Endothelial cell of umbilical vein (primary cell): ENCODE data around the gene PCID2. TPM values are rescaled to one million over a fixed set of nuclear protein-coding genes. Genes with fewer than 3 reads are reported as not detected.
A peak's percentile ranks its signal among the peaks of the same experiment; 100 is the strongest.

Experiments used
- BruUV-seq: library from RNA; stranded (reverse); fragments of 400-500 nt; replicated peaks from 2 replicates; lab custom pipeline; 2021; lab: Mats Ljungman, UMichigan
- CTCF ChIA-PET: fragments of 300-600, 350-600 bp; sonication (Branson Sonifier 250); formaldehyde crosslinking; loops from one replicate; lab custom pipeline; 2021; ENCODE audit warnings: antibody characterized with exemption, inconsistent platforms; lab: Charles Lee
- POLR2A ChIA-PET: fragments of 300-600, 350-600 bp; sonication (Branson Sonifier 250); formaldehyde crosslinking; loops from one replicate; lab custom pipeline; 2021; ENCODE audit warnings: antibody characterized with exemption, inconsistent platforms; lab: Charles Lee
- DNase-seq: peaks from one replicate; pipeline ENCODE4 v3.0.0-alpha.2; 2011; ENCODE audit warnings: low read depth, low spot score
- FAIRE-seq: peaks from 2 replicates; lab custom pipeline; 2011; peaks lifted over from hg19 to GRCh38; lab: Jason Lieb, UNC
- H2AFZ ChIP-seq: 2 replicates; pipeline ENCODE4 v1.6.0; 2012; ENCODE audit warnings: low read depth, low read length, control low read depth, inconsistent platforms
- H3K27ac ChIP-seq: 2 replicates; pipeline ENCODE4 v1.5.1; 2011; ENCODE audit warnings: low read depth, mild to moderate bottlenecking, control low read depth, low read length, moderate library complexity; ENCODE audit not compliant: insufficient read depth
- H3K27me3 ChIP-seq, 2 experiments: 2 replicates each; pipeline versions ENCODE4 v1.6.0 to v1.6.1; 2011; ENCODE audit warnings: low read length in 2 of 2, mixed read lengths in 1 of 2; ENCODE audit not compliant: control insufficient read depth in 2 of 2, insufficient read depth in 2 of 2
- H3K36me3 ChIP-seq, 2 experiments: 2 replicates in 1 of 2; 3 replicates in 1 of 2; pipeline ENCODE4 v1.5.1; 2011; ENCODE audit warnings: low read length in 2 of 2, mild to moderate bottlenecking in 1 of 2, moderate library complexity in 1 of 2; ENCODE audit not compliant: control insufficient read depth in 2 of 2, insufficient read depth in 2 of 2; ENCODE audit errors: extremely low read depth in 1 of 2
- H3K4me1 ChIP-seq: 3 replicates; pipeline ENCODE4 v1.5.1; 2011; ENCODE audit warnings: mild to moderate bottlenecking, low read length; ENCODE audit not compliant: control insufficient read depth, insufficient read depth; ENCODE audit errors: extremely low read depth
- H3K4me2 ChIP-seq: 2 replicates; pipeline ENCODE4 v1.6.1; 2011; ENCODE audit warnings: low read length, control low read depth, mixed read lengths; ENCODE audit not compliant: insufficient read depth
- H3K4me3 ChIP-seq, 3 experiments: fragments of 200-600 bp in 1 of 3; sonication (generic), shearing (Covaris generic) in 1 of 3; replicated peaks in 1 of 3; 2 replicates each; pipeline ENCODE4 v1.5.1; 2011 to 2016; ENCODE audit warnings: control low read depth in 3 of 3, low read length in 3 of 3, mild to moderate bottlenecking in 2 of 3, inconsistent platforms in 1 of 3, low read depth in 1 of 3, moderate library complexity in 1 of 3; ENCODE audit not compliant: insufficient read depth in 1 of 3
- H3K79me2 ChIP-seq: 2 replicates; pipeline ENCODE4 v1.6.0; 2012; ENCODE audit warnings: low read length, inconsistent platforms; ENCODE audit not compliant: control insufficient read depth, insufficient read depth
- H3K9ac ChIP-seq: replicated peaks from 2 replicates; pipeline ENCODE3; 2011; ENCODE audit warnings: low read length, control low read depth; ENCODE audit not compliant: insufficient read depth; ENCODE audit errors: extremely low read depth
- H3K9me1 ChIP-seq: replicated peaks from 3 replicates; pipeline ENCODE4 v1.6.0; 2011; ENCODE audit warnings: mild to moderate bottlenecking, low read length; ENCODE audit not compliant: control insufficient read depth, insufficient read depth; ENCODE audit errors: extremely low read depth
- H3K9me3 ChIP-seq: replicated peaks from 2 replicates; pipeline ENCODE4 v1.5.1; 2012; ENCODE audit warnings: low read length, inconsistent platforms; ENCODE audit not compliant: control insufficient read depth, insufficient read depth
- H4K20me1 ChIP-seq: replicated peaks from 2 replicates; pipeline ENCODE3; 2011; ENCODE audit warnings: mild to moderate bottlenecking, low read length; ENCODE audit not compliant: control insufficient read depth, insufficient read depth; ENCODE audit errors: extremely low read depth
- CTCF ChIP-seq, 2 donors: IDR thresholded peaks; 1 replicate in 1 of 2; 2 replicates in 1 of 2; pipeline ENCODE4 v1.5.1; 2011; ENCODE audit warnings: low read length in 2 of 2, mild to moderate bottlenecking in 2 of 2, moderate library complexity in 2 of 2, control low read depth in 1 of 2, inconsistent platforms in 1 of 2, low read depth in 1 of 2; ENCODE audit not compliant: insufficient read depth in 1 of 2; ENCODE audit errors: extremely low read depth in 1 of 2
- EZH2 ChIP-seq: IDR thresholded peaks from 2 replicates; pipeline ENCODE4 v1.6.1; 2012; ENCODE audit warnings: borderline replicate concordance, low read depth, mild to moderate bottlenecking, moderate library complexity, low read length, inconsistent platforms; ENCODE audit not compliant: severe bottlenecking
- FOS ChIP-seq: IDR thresholded peaks from 2 replicates; pipeline ENCODE4 v1.6.1; 2011; ENCODE audit warnings: mild to moderate bottlenecking, low read length, moderate library complexity, borderline replicate concordance; ENCODE audit not compliant: insufficient read depth
- GATA2 ChIP-seq: IDR thresholded peaks from 2 replicates; pipeline ENCODE4 v1.7.0; 2011; ENCODE audit warnings: low read depth, mild to moderate bottlenecking, moderate library complexity, mixed read lengths, low read length; ENCODE audit not compliant: insufficient read length, insufficient read depth
- JUN ChIP-seq: IDR thresholded peaks from 2 replicates; pipeline ENCODE4 v1.6.1; 2011; ENCODE audit warnings: borderline replicate concordance, low read depth; ENCODE audit not compliant: insufficient read length, insufficient read depth
- MAX ChIP-seq: IDR thresholded peaks from 2 replicates; pipeline ENCODE4 v1.6.1; 2011; ENCODE audit not compliant: insufficient read depth, insufficient read length
- MYC ChIP-seq: IDR thresholded peaks from one replicate; pipeline ENCODE4 v1.6.1; 2011; ENCODE audit warnings: mild to moderate bottlenecking, low read depth, low read length
- POLR2A ChIP-seq: IDR thresholded peaks from 2 replicates; pipeline ENCODE4 v1.6.1; 2012; ENCODE audit warnings: low read depth, mild to moderate bottlenecking, control low read depth, low read length
- POLR2AphosphoS5 ChIP-seq: IDR thresholded peaks from 2 replicates; pipeline ENCODE4 v1.6.1; 2012; ENCODE audit warnings: low read depth, mild to moderate bottlenecking, control low read depth, low read length, moderate library complexity; ENCODE audit not compliant: insufficient read depth
- dilution Hi-C: fragments of 300-500 bp; cut with MboI; formaldehyde crosslinking; loops from one replicate; pipeline ENCODE4 v1.15.0; 2019; ENCODE audit warnings: low sequenced_read_pairs; ENCODE audit not compliant: extremely low pct_ligation_motif_present
- intact Hi-C: fragments of 100-400 bp; cut with micrococcal nuclease; formaldehyde crosslinking; loops from one replicate; pipeline ENCODE4 v1.10.0; 2022
- polyA plus RNA-seq, 4 experiments: library from polyadenylated mRNA; depleted of rRNA in 3 of 4; stranded (reverse) in 3 of 4; unstranded in 1 of 4; fragments of >200 nt; gene quantifications; 2 replicates each; pipeline versions ENCODE4 v1.2.1 to v1.2.3, GENCODE V29; 2011 to 2012; ENCODE audit warnings: missing spikeins in 1 of 4
- small RNA-seq: library from RNA; depleted of rRNA; stranded (forward); fragments of <200 nt; gene quantifications from one replicate; pipeline ENCODE3, GENCODE V24; 2012; ENCODE audit warnings: low replicate concordance, low read depth; ENCODE audit not compliant: insufficient read depth, insufficient read length
- total RNA-seq: library from RNA; stranded (reverse); gene quantifications from 2 replicates; pipeline ENCODE4 v1.2.3, GENCODE V29; 2021

Gene PCID2
- total and polyA plus RNA-seq, 2 donors (not counting 3 experiments of a cell fraction or from before 2014, with no cell fraction given) = 52.1 to 55.6 TPM

GRCh38 chr13:113129480-113129879, 79.0 kb downstream of the PCID2 start:
- H3K9me1 ChIP-seq = no peaks in the 10 kb centered on the region
- no peak overlapping the region for H3K27ac ChIP-seq
- H2AFZ ChIP-seq = peak overlapping the region; percentile 66
- H3K79me2 ChIP-seq = no peaks in the 10 kb centered on the region
- intact Hi-C loops = no loop called here
- DNase-seq (no peak), FAIRE-seq (no peak)
- H3K9me3 ChIP-seq = no peaks in the 10 kb centered on the region
- peaks cover 18 to 23% of the 10 kb centered on the region in 2 experiments for H3K27me3 ChIP-seq
- H3K36me3 ChIP-seq = no peaks in the 10 kb centered on the region
- dilution Hi-C loops = no loop called here
- TF ChIP-seq MAX = no peak
- no peak for TF ChIP-seq GATA2
- TF ChIP-seq EZH2 = no peak
- TF ChIP-seq FOS = no peak
- no peak for TF ChIP-seq MYC
- no peak for TF ChIP-seq CTCF (IDR thresholded peaks at IDR 0.05; ENCODE audit: extremely low read depth in 1 of 2, insufficient read depth in 1 of 2, low read depth in 1 of 2, low read length in 2 of 2)
- no peak for TF ChIP-seq JUN
- TF ChIP-seq POLR2AphosphoS5 = no peak
- no peak for TF ChIP-seq POLR2A
- no peaks in the 10 kb centered on the region for H4K20me1 ChIP-seq
- H3K4me2 ChIP-seq = peak overlapping the region; percentile 3
- H3K4me3 ChIP-seq = peak overlapping the region in 1 of 3 experiments; percentile 19
- H3K4me1 ChIP-seq = no peaks in the 10 kb centered on the region
- no TSS peak for BruUV-seq
- POLR2A ChIA-PET = no interaction called here
- no peak overlapping the region for H3K9ac ChIP-seq
- CTCF ChIA-PET = interaction anchor here (0.7 kb wide), 1 partner anchor 203 kb away, joined by 4 read pairs; no protein-coding TSS in a partner anchor

Small RNAs within 50 kb of the gene (small RNA-seq; reads per million reads assigned to genes)
- not detected for gene AL137002.1

Other genes with a start within 250 kb of the PCID2 start
- 0.58 TPM in 1 of 2 replicates, not detected in the other for gene MCF2L, start 239.5 kb downstream of the PCID2 start, total RNA-seq
- 0.06 and 0.33 TPM in 2 replicates for gene MCF2L, start 239.5 kb downstream of the PCID2 start, polyA plus RNA-seq
- not detected in 2 replicates for gene F7, start 102.9 kb downstream of the PCID2 start, total RNA-seq
- not detected in 2 replicates for gene F7, start 102.9 kb downstream of the PCID2 start, polyA plus RNA-seq
- not detected in 2 replicates for gene F10, start 85.9 kb downstream of the PCID2 start, total RNA-seq
- 0.14 and 0.25 TPM in 2 replicates for gene F10, start 85.9 kb downstream of the PCID2 start, polyA plus RNA-seq
- gene PROZ, start 50.0 kb downstream of the PCID2 start, total RNA-seq = not detected in 2 replicates
- gene PROZ, start 50.0 kb downstream of the PCID2 start, polyA plus RNA-seq = not detected in 2 replicates
- gene CUL4A, start 944 bp upstream of the PCID2 start, total RNA-seq = 73.8 and 80.0 TPM in 2 replicates
- 34.9 and 37.9 TPM in 2 replicates for gene CUL4A, start 944 bp upstream of the PCID2 start, polyA plus RNA-seq
- 285 and 286 TPM in 2 replicates for gene LAMP1, start 88.6 kb upstream of the PCID2 start, total RNA-seq
- gene LAMP1, start 88.6 kb upstream of the PCID2 start, polyA plus RNA-seq = 260 and 262 TPM in 2 replicates
- not detected in 2 replicates for gene GRTP1, start 155.5 kb upstream of the PCID2 start, total RNA-seq
- not detected in 2 replicates for gene GRTP1, start 155.5 kb upstream of the PCID2 start, polyA plus RNA-seq
- 0.35 and 0.97 TPM in 2 replicates for gene ADPRHL1, start 244.8 kb upstream of the PCID2 start, total RNA-seq
- gene ADPRHL1, start 244.8 kb upstream of the PCID2 start, polyA plus RNA-seq = 0.46 and 0.52 TPM in 2 replicates